ENCODE measurements around the gene CFAP46.
"Not testable (repeated sequence)": the region's sequence is repeated elsewhere in the genome, so short reads cannot be mapped to it uniquely, and the experiment has no call there.

The CFAP46 gene

DNA sequence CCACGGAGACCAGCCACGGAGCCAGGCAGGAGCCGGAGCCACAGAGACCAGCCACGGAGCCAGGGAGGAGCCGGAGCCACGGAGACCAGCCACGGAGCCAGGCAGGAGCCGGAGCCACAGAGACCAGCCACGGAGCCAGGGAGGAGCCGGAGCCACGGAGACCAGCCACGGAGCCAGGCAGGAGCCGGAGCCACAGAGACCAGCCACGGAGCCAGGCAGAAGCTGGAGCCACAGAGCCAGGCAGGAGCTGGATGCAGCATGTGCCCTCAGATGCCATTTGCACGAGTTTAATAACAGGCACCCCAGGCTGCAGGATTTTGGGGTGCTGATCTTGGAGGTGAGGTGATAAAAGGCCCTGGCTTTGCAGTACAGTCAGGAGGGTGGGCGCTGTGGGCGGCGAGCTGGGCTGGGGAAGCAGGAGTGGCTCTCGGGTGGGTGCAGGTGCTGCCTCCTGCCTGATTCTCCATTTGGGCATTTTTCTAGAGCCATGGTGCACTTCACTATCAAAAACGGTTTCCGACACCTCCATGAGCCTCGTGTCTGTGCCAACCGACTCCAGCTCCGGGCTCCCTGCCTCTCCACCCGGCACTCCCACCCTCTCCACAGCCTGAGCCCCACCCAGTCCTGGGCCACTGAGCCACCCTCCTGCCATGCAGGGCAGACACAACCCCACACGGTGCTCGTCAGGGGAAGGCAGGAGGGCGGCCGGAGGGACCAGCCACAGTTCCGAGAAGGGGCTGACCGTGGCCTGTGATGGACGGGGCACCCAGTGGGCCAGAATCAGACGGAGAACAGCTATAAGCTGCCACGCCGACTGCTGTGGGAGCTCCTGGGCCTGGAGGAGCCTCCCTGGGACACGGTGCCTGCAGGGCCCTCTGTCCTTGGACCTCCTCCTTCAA, 115.6 kb downstream of the CFAP46 start:
- no peak for DNase-seq (ENCODE audit: low read depth)

DNA sequence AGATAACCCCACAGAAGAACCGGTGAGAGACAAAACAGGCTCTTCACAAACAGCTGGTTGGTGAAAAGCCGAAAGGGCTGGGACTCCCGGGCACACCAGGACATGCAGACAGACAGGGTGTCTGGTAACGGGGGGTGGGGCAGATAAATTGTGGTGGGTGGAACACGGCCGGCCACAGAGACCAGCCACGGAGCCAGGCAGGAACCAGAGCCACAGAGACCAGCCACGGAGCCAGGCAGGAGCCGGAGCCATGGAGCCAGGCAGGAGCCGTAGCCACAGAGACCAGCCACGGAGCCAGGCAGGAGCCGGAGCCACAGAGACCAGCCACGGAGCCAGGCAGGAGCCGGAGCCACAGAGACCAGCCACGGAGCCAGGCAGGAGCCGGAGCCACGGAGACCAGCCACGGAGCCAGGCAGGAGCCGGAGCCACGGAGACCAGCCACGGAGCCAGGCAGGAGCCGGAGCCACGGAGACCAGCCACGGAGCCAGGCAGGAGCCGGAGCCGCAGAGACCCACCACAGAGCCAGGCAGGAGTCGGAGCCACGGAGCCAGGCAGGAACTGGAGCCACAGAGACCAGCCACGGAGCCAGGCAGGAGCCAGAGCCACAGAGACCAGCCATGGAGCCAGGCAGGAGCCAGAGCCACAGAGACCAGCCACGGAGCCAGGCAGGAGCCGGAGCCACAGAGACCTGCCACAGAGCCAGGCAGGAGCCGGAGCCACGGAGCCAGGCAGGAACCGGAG, 116.4 kb downstream of the CFAP46 start:
- DNase-seq (ENCODE audit: low read depth), result not testable (repeated sequence)

DNA sequence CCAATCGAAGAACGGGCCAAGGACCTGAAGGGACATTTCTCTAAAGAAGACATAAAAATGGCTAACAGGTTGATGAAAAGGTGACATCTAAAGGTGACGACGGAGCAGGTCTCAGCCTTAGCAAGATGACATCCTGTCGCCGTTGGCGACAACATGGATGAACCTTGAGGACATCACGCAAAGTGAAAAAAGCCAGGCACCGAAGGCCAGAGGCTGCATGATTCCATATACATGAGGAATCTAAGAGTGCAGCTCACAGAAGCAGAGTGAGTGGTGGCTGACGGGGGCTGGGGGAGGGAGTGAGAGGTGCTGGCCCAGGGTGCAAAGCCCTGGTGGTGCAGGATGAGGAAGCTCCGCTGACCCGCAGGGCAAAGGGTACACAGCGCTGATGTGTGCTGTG, 122.3 kb downstream of the CFAP46 start:
- no peak for DNase-seq (ENCODE audit: low read depth)

DNA sequence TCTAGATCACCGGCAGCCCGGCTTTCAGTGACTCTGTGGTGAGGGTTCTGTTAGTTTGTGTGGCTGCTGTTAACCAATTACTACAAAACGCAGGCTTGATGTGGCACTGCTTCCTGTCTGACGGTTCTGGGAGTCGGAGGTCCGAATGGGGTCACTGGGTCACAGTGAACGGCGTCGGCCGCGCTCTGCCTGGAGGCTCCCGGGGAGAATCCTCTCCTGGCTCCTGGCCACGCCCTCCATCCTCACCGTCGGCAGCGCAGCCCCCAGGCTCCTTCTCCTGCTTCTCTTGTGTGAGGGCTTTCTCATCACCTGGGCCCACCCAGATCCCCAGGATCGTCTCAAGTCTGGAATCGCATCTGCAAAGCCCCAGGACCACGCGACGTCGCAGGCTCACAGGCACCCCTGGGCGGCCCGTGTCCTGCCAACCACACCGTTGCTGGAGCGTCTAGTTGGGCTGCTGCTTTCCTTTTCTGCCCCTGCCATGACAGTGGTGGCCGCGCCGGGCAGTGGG, 124.6 kb downstream of the CFAP46 start:
- DNase-seq (ENCODE audit: low read depth), result no peak

DNA sequence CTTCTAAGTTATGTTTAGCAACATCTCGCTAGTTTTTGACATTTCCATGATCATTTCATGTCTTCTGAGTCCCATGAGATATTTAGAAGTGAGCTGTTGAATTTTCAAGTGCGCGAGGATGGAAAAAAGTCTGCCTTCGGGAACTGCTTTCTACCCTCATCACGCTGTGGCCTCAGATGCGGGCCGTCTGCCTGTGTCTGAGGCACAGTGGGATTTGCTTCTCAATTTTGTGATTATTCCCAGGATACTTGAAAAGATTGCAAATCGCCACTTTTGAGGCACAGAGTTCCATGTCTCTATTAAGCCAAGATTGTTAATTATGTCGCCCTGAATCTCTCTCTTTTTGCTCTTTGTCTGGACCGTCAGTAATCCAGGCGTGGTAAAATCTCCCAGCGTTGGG, 125.7 kb downstream of the CFAP46 start:
- no peak for DNase-seq (ENCODE audit: low read depth)

DNA sequence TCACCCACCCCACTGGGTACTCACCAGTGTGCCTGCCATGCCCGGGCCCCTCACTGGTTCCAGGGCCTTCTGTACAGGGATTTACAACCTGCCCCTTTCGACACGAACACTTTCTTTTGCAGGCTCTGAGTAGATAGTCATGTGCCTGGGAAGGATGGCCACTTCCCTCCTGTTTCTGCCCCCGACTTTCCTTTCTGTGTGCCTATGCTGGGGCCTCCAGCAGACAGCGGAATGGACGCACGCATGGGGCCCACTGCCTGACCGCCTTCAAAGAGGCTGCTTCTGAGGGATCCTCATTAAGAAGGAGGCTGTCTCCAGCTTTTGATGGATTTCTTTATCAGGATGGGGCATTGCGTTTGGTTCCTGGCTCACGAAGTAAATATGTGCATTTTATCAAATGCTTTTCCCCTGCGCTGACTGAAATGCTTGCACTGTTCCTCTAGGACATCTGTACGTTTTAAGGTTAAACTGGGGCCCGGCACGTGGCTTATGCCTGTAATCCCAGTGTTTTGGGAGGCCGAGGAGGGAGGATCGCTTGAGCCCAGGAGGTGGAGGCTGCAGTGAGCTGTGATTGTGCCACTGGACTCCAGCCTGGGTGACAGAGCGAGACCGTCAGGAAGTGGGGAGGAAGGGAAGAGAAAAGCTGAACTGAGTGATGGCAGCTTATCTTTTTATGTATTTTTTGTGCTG, 127.1 kb downstream of the CFAP46 start:
- DNase-seq (ENCODE audit: low read depth), result no peak

DNA sequence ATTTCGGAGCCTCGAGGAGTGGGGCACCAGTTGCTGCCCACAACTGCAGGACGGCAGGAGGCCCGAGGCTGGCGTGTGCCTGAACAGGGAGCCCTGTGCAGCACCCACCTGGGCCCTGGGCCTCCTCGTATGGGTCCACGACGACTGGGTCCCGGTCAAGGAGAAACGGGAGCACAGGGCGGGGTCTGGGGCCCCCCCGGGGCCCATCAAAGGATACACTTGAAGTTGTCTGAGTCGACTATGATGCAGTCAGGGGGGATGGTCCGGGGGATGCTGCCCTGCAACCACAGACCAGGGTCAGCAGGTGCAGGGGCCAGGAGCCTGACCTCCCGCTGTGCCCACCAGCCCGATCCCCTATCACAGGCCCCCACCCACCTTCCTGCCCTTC, 127.9 kb downstream of the CFAP46 start:
- no peak for DNase-seq (ENCODE audit: low read depth)

DNA sequence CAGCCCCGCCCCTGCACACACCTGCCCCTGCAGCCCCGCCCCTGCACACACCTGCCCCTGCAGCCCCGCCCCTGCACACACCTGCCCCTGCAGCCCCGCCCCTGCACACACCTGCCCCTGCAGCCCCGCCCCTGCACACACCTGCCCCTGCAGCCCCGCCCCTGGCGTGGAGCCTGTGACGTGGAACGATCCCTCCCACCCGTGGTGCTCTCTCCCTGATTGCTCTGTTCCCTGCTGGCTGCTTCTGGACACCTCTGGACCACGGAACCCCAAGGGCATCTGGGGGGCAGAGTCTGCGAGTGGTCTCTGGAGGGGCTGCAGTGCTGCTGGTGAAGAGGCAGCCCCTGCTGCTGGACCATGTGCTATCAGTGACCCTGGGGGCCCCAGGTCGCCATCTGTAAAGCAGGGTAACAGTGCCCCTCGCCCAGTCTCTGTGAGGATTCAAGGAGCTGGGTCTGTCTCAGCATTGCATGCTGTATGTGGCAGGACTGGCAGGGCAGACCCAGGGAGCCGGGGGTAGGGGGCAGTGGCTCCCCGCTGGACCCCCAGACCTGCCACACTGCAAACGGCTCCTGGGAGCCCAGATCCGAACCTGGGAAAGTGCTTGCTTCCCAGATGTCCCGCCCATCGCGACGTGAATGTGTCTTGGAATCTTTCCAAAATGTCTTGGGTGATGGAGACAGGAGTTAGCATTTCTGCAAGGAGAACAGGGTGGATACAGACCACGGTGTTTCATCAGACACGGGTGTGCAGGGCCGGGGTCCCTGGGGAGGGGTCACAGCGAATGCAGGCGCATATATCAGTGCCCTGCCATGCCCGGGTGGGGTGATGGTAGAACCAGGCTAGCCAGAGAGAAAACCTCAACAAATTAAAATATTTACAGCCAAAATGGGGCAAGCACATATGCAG, 128.6 kb downstream of the CFAP46 start:
- no peak for DNase-seq (ENCODE audit: low read depth)

DNA sequence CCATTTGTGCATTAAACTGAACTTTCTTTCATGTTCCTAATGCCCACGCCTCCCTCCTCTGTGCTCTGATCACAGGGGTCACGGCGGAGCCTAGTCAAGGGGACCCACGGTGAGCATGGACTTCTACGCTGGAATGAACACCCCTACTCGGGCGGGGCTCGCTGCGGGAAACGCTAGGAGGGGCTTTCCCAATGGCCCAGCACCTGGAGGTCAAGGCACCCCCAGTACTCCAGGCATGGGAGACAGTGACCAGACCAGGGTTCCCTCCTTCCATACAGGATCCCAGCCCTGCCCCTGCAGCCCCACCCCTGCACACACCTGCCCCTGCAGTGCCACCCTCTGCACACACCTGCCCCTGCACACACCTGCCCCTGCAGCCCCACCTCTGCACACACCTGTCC, 129.4 kb downstream of the CFAP46 start:
- no peak for DNase-seq (ENCODE audit: low read depth)

DNA sequence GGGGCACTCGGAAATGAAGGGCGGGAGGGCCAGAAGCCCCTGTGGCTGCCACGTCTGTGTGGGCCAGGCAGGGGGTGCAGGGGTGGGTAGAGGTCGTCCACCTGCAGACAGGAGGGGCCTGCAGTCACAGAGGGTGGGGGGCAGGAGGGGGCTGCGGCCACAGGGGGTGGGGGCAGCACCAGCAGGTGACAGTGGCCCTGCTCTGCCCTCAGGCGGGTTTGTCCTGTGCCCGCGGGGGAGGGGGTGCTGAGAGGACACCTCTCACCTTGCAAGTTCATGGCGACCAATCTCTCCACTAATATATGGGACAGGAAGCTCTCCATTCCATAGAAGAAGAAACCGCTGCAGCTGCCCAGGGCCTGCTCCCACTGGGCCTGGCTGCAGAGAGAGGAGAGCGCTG, 129.8 kb downstream of the CFAP46 start:
- no peak for DNase-seq (ENCODE audit: low read depth)

DNA sequence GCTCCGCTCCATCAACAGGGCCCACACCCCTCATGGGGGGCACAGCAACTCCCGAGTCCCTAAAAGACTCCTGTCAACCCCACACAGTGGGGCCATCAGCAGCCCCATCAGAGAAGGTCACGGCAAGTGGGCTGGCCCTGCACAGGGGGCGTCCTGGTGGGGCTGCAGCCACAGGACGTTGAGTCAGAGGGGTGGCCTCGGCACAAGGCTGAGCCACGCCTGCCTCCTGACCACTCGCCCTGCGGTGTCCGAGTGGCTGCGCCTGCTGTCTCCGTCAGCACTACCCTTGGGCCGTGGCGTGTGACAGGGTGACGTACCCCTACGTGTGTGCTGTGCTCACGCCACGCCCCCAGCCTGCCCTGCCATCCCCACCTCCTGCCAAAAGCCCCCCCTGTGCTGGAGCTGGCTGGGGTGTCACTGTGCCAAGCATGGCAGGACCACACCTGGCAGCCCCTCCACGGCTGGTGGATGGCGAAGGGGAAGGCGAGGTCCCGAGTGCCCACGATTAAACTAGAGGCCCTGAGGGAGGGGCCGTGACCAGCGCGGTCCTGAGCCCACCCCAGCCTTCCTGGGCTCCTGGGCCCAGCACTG, 130.4 kb downstream of the CFAP46 start:
- DNase-seq (ENCODE audit: low read depth), result no peak

DNA sequence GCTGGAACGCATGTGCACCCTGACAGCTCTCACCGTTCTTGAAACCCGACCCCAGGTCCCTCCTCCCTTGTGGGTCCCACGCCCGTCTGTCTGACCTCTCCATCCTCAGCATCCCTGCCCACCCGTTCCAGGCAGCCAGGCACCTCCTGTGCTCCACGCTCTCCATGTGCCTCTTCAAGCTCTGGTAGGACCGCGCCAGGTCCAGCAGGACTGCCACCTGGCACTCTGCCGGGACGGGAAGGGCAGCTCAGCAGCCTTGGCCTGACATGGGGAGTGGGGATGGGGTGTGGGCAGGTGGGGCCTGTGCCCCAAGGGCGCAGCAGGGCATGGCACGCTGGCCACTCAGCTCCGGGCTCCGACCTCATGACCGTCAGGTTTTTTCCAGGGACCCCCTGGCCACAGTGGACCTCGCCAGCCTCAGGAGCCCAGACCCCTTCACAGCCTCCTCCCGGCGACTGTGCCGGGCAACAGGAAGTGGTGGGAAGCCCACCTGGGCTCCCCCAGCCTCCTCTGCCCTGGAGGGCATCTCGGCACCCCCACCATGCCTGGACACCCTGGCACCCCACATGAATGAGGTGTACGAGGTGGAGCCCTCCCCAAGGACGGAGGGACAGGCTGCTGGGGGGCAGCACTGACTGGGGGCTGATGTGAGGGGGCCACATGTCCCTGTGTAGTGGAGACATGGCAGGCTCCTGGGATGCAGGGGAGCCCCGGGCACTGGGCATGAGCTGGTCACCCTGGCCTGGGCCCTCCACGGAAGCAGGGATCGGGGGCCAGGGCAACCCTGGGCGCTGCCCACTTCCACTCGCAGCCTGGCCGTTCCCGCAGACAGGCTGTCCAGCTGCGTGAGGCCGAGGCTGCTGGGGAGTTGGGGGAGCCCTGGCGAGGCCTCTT, 131.3 kb downstream of the CFAP46 start:
- no peak for DNase-seq (ENCODE audit: low read depth)

DNA sequence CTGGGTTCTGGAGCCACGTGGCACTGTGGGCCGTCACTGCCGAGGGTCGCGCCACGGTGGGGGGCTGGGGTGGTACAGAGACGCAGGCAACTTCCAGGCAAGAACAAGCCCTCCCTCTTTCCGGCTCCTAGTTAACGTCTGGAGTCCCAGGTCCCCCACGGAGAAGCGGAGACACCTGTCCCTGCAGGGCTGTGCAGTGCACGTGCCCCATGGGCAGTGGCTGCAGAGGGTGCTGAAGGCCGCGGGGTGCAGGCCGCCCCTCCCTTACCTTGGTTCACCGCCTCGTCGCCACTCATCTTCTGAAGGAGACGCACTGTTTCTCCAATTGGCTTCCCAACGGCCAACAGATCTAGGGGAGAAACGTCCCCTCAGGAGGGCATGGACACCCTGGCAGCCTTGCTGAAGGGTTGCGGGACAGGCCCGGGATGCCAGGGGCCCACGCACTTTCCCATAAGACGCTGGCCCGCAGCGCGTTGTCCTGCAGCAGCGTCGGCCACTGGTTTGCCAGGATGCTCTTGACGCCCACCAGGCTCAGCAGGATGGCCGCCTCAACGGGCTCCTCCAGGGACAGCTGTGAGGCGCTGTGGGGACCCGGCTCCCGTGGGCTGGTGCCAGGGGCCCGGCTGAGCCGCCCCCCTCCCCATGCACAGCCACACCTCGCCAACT, 132.1 kb downstream of the CFAP46 start:
- no peak for DNase-seq (ENCODE audit: low read depth)

DNA sequence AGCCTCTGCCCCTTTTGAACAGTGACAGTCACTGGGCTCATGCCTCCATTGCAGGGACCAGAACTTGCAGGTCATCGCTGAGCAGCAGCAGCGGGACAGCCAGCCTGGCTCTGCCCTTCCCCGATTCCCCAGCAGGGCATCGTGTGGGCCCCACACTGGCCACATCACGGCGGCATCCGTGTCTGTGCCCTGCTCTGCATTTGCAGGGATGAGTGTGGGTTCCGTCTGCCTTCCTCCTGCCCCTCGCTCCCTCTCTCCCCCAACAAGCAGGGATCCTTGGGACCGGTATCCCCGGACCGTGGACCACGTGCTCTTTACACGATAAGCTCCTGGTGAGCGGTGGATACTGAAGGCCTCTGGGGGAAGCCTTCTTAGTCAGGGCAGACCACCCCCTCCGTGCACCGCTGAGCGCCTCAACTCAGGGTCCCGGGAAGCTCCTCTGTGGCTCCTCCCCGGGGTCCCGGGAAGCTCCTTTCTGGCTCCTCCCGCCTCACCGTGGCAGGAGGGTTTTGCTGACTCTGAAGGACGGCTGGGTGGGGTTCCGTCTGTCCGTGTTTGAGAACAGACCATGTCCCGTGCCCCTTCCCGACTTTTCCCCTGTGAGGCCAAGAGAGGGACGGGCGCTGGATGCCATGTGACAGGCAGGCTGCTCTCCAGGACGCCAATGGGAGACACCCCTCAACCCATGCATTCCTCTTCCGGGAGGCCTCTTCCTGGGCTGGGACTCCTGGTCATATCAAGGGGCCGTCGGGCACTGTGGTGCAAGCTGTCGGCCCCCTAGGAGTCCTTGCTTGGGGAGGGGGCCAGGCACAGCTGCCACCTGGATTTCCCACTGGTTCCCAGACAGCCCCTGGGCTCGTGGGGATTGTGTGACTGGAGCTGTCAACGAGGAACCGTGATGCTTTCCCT, 132.9 kb downstream of the CFAP46 start:
- no peak for DNase-seq (ENCODE audit: low read depth)

DNA sequence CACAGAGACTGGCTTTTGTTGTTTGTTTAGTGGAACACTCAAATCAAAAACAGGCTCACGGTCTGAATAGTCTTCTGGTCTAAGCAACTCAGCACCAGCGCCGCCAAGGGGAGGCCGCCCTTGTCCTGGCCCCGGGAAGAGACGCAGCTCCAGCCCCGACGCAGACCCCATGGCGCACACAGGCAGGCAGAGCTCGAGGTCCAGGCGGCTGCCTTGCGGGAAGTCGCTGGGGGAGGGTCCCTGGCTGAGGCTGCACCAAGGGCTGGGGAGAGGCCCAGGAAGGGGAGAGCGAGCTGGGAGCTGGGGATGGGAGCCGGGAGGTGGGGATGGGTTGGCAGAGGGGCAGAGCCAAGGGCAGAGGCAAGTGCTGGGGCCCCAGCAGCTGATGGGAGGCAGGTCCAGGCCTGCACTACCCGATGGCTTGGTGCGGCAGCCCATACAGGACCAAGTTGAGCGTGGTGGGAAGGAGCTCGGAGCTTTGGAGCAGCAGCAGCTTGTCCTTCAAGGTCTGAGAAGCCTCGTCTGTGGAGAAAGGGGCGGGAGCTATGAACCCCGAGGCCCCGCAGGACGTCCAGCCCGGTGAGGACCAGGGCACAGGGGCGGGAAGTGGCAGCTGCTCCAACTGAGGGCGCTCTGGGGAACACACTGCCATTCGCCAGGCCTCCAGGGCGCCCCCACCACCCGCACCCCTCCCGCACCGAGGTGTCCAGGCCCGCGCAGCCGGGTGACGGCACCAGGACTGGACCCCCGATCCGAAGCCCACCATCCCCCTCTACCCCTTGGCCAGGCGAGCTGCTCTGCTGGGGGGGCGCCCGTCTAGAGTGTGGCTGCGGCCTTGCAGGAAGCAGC, 133.8 kb downstream of the CFAP46 start:
- no peak for DNase-seq (ENCODE audit: low read depth)

DNA sequence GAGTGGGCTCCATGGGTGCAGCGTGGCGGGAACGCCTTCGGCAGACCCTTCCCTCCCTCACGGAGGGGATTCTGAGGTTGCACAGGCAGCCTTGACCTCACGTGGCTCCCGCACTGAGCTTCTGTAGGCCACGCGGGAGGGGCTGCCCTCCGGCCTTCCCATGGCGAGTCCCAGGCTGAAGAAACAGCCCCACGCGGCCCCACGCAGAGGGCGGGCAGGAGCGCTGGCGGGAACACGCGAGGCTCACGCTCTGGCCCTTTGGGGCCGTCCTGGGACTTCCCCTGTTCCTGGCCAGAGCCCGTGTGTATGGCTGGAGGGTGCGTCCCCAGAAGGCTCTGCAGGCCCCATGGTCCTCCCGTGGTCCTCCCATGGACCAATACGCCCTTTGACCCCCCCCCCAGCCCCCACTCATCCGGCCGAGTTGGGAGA, 134.7 kb downstream of the CFAP46 start:
- no peak for DNase-seq (ENCODE audit: low read depth)

DNA sequence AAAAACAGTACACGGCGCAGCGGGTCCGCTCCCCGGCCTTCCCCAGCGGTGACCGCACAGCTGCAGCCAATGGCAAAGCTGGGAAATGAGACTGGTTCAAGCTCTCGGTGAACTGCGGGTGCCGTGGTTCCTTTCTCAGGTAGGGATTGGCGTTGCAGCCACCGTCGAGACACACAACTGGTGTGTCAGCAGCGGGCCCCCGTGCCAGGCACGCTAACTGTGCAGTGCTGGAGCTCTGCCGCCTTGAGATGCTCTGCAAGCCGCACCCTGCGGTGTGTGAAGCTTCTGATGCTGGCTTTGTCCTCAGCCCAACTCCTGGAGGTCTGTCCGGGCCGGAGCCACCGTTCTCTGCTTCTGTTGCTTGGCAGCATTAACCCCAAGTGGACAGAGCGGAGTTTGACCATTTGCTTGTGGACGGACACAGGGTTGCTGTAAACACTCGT, 135.8 kb downstream of the CFAP46 start:
- DNase-seq (ENCODE audit: low read depth), result no peak

Measured in T-helper 22 cell (primary cell).